T-cell (primary cell): ENCODE measurements around the gene SH3TC2. TPM values are rescaled to one million over a fixed set of nuclear protein-coding genes. Genes with fewer than 3 reads are reported as not detected.

ENCODE experiments used
- ATAC-seq, 4 experiments: fragments of 200-7000 bp in 3 of 4; fragments of 150-1000 bp in 1 of 4; cut with Tn5 transposase; replicated peaks in 1 of 4; 1 replicate in 3 of 4; 2 replicates in 1 of 4; pipeline ENCODE4 v1.10.0; 2021; ENCODE audit warnings: moderate library complexity in 3 of 4, mild to moderate bottlenecking in 2 of 4, moderate number of reproducible peaks in 1 of 4
- CTCF ChIA-PET, 2 donors: fragments of 300-600 bp; sonication (Branson Sonifier 250); formaldehyde crosslinking; loops; one replicate each; lab custom pipeline; 2022; ENCODE audit warnings: antibody characterized with exemption in 2 of 2; lab: Charles Lee
- POLR2A ChIA-PET, 2 donors: fragments of 300-600 bp; sonication (Branson Sonifier 250); formaldehyde crosslinking; loops; one replicate each; lab custom pipeline; 2022; ENCODE audit warnings: antibody characterized with exemption in 2 of 2; lab: Charles Lee
- DNase-seq, 35 experiments: peaks; one replicate each; pipeline versions ENCODE4 v3.0.0 to v3.0.0-alpha.2; 2013 to 2023
- H3K27ac ChIP-seq: one replicate; pipeline ENCODE4 v1.5.1; 2013; ENCODE audit warnings: low read length
- H3K27me3 ChIP-seq, 2 experiments: replicated peaks in 1 of 2; 1 replicate in 1 of 2; 2 replicates in 1 of 2; pipeline versions ENCODE4 v1.6.1 to v1.7.0; 2013; ENCODE audit warnings: low read length in 1 of 2, mixed read lengths in 1 of 2; ENCODE audit not compliant: control insufficient read depth in 2 of 2, insufficient read depth in 2 of 2; ENCODE audit errors: extremely low read depth in 1 of 2
- H3K36me3 ChIP-seq, 2 donors: 1 replicate in 1 of 2; 2 replicates in 1 of 2; pipeline versions ENCODE4 v1.6.1 to v1.7.0; 2013; ENCODE audit warnings: low read length in 1 of 2; ENCODE audit not compliant: control insufficient read depth in 2 of 2, insufficient read depth in 1 of 2; ENCODE audit errors: extremely low read depth in 1 of 2
- H3K4me1 ChIP-seq, 2 experiments: 1 replicate in 1 of 2; 2 replicates in 1 of 2; pipeline versions ENCODE4 v1.6.1 to v1.7.0; 2013; ENCODE audit warnings: low read length in 2 of 2, mixed read lengths in 1 of 2; ENCODE audit not compliant: insufficient read depth in 2 of 2, control insufficient read depth in 1 of 2; ENCODE audit errors: extremely low read depth in 1 of 2
- H3K4me3 ChIP-seq, 2 donors: 1 replicate in 1 of 2; 2 replicates in 1 of 2; pipeline versions ENCODE4 v1.5.1 to v1.7.0; 2013; ENCODE audit warnings: mild to moderate bottlenecking in 2 of 2, low read length in 1 of 2, moderate library complexity in 1 of 2; ENCODE audit not compliant: control insufficient read depth in 1 of 2; ENCODE audit errors: extremely low read depth in 1 of 2
- H3K9me3 ChIP-seq: 2 replicates; pipeline ENCODE4 v1.7.0; 2013
- H3K27ac Mint-ChIP-seq, 2 donors: one replicate each; pipeline ENCODE4 v1.8.0; 2020 to 2021; ENCODE audit warnings: mild to moderate bottlenecking in 2 of 2, mixed read lengths in 2 of 2
- H3K27me3 Mint-ChIP-seq, 2 donors: one replicate each; pipeline ENCODE4 v1.8.0; 2021 to 2022; ENCODE audit warnings: mixed read lengths in 2 of 2
- H3K36me3 Mint-ChIP-seq: one replicate; pipeline ENCODE4 v1.8.0; 2021; ENCODE audit warnings: mixed read lengths
- H3K4me1 Mint-ChIP-seq, 3 donors: one replicate each; pipeline ENCODE4 v1.8.0; 2020 to 2022; ENCODE audit warnings: mixed read lengths in 3 of 3, mild to moderate bottlenecking in 1 of 3
- H3K4me3 Mint-ChIP-seq, 3 donors: one replicate each; pipeline ENCODE4 v1.8.0; 2020 to 2022; ENCODE audit warnings: mild to moderate bottlenecking in 3 of 3, mixed read lengths in 3 of 3, moderate library complexity in 3 of 3
- H3K9me3 Mint-ChIP-seq, 3 donors: one replicate each; pipeline ENCODE4 v1.8.0; 2020 to 2022; ENCODE audit warnings: mixed read lengths in 3 of 3
- WGBS: methylation state at CpG from one replicate; pipeline ENCODE4 v1.1.5; 2013; ENCODE audit warnings: missing lambda C conversion rate; ENCODE audit not compliant: insufficient coverage; 5-methylcytosine and 5-hydroxymethylcytosine counted together
- total RNA-seq, 35 experiments: library from RNA in 6 of 35; stranded (reverse) in 6 of 35; fragments of 120-200 nt in 1 of 35; gene quantifications; one replicate each; pipeline versions ENCODE4 v1.2.1 to v1.2.4 and lab custom pipeline; 2013 to 2026

Gene SH3TC2
- total RNA-seq, 5 donors from 2014 or later (not counting 1 experiment from before 2014, with no cell fraction given), result not detected

DNA sequence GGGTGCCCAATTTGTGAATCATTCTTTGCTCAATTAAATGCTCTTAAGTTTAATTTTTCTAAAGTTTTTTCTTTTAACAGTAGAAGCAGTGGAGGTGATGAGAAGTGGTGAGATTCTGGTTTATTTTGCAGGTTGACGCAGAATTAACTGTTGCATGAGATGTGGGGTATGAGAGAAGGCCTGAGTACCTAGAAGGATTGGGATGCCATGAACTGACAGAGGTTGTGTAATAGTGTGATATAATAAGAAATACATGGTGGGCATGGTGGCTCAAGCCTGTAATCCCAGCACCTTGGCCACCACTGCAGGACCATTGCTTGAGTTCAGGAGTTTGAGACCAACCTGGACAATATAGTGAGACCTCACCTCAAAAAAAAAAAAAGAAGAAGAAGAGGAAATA lies 8.4 kb upstream of the SH3TC2 start:
- no peaks in the 10 kb centered on the region for H3K36me3 ChIP-seq
- no peaks in the 10 kb centered on the region for H3K9me3 ChIP-seq
- Mint-ChIP-seq H3K36me3 (no peaks in the 10 kb centered on the region), H3K27ac (no peak overlapping the region), H3K4me1 (no peaks in the 10 kb centered on the region), H3K27me3 (peaks cover 20 to 21% of the 10 kb centered on the region in 2 donors), H3K9me3 (peaks cover 4 to 18% (median 16%) of the 10 kb centered on the region in 3 donors), H3K4me3 (no peak overlapping the region)
- H3K4me3 ChIP-seq, result no peak overlapping the region
- DNase-seq, result no peak
- H3K27me3 ChIP-seq, result peaks cover 0 to 11% of the 10 kb centered on the region in 2 experiments
- no peak overlapping the region for H3K27ac ChIP-seq
- CTCF ChIA-PET, result no interaction called here
- ATAC-seq, result no peak
- POLR2A ChIA-PET, result no interaction called here
- no CpG with 5 or more reads among the region's 1 CpG for WGBS
- H3K4me1 ChIP-seq, result no peaks in the 10 kb centered on the region

DNA sequence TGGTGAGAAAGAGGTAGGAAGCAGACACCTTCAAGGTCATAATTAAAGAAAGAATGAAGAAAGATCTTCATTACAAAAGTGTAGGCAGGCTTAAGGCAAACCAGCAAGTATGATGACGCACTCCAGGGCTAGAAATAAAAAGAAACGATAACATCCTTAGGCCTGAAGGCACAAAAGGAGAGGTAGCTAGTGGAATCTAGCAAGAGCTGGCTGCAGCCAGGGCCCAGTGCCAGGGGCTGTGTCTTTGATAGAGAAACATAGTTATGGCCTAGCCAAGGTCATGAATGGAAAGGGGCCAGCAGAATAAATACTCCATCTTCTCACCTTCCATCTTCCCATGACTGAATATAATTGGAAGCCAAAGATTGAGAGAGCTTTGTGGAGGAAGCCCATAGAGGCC lies 6.8 kb upstream of the SH3TC2 start:
- DNase-seq (no peak), ATAC-seq (no peak)
- CTCF ChIA-PET, result interaction anchor here in 1 of 2 donors (0.7 kb wide), 1 partner anchor 16 kb away, joined by 3 read pairs; no protein-coding TSS in a partner anchor
- POLR2A ChIA-PET, result no interaction called here
- Mint-ChIP-seq H3K27me3 (peaks cover 18% of the 10 kb centered on the region in 2 donors), H3K4me1 (no peaks in the 10 kb centered on the region), H3K36me3 (no peaks in the 10 kb centered on the region), H3K4me3 (no peak overlapping the region), H3K27ac (no peak overlapping the region), H3K9me3 (peaks cover 4 to 12% (median 10%) of the 10 kb centered on the region in 3 donors)
- Histone ChIP-seq H3K36me3 (no peaks in the 10 kb centered on the region), H3K4me1 (no peaks in the 10 kb centered on the region), H3K4me3 (no peak overlapping the region), H3K27ac (no peak overlapping the region), H3K27me3 (peaks cover 0 to 5% of the 10 kb centered on the region in 2 experiments), H3K9me3 (no peaks in the 10 kb centered on the region)
- 87% methylated on average over 2 of the region's 2 CpGs for WGBS

DNA sequence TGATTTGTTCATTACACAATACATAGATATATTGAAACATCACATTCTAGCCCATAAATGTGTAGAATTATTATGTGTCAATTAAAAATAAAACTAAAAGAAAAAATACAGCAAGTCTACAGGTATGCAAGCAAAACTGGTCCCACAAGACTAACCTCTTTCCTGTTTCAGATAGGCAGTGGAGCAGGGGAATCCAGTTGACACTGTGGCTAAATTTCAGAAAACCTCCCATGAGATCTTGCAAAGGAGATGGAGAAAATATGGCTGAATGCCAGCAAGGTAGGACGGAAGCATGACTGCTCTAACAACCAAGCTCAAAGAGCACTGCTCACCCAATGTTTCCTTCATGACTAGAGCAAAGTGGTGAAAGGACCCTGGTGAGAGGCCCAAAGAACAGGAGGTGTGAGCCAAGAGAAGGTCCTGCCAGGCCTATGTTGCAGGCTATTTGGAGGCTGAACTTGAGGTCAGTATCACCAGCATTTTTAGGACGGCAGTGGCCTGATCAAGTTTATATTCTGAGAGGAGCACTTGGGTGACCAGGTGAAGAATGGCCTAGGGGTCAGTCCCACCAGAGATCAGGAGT lies 1.1 kb upstream of the SH3TC2 start:
- Histone ChIP-seq H3K27ac (no peak overlapping the region), H3K4me3 (no peak overlapping the region), H3K36me3 (no peaks in the 10 kb centered on the region), H3K9me3 (no peaks in the 10 kb centered on the region), H3K27me3 (peaks cover 0 to 4% of the 10 kb centered on the region in 2 experiments), H3K4me1 (no peaks in the 10 kb centered on the region)
- Mint-ChIP-seq H3K36me3 (no peaks in the 10 kb centered on the region), H3K9me3 (peaks cover 4 to 12% (median 6%) of the 10 kb centered on the region in 3 donors), H3K4me3 (no peak overlapping the region), H3K27me3 (peaks cover 3 to 9% of the 10 kb centered on the region in 2 donors), H3K27ac (no peak overlapping the region), H3K4me1 (no peaks in the 10 kb centered on the region)
- WGBS, result no CpG with 5 or more reads among the region's 2 CpGs
- POLR2A ChIA-PET, result no interaction called here
- CTCF ChIA-PET, result no interaction called here
- DNase-seq, result no peak
- ATAC-seq, result no peak

DNA sequence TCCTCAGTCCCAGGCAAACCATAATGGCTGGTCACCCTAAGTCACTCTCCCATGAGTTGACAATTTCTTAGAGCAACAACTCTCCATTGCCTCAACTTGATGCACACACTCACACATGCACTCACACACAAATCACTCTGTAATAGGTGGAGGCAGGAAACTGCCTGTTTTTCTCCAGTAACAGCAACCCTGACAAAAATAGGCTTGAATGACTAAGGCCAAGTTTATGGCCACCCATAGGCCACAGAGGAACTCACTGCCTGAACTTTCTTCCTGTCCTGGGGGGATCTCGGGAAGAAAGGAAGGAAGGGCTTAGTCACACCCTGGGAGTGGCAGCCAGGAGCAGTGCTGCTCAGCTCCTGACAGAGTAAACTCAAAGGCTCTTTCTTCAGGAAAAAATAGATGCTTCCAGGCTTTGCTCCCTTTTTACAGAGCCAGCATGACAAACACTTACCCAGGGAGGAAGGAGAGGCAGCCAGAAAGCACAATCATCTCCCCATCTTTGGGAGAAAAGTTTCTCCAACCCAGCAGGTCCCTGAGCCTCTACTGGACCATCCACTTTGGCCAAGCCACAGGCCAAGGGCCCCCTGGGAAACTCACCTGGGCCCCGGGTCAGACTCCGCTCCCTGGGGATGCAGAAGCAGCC lies 368 bp downstream of the SH3TC2 start:
- POLR2A ChIA-PET, result no interaction called here
- no peak overlapping the region for H3K4me3 Mint-ChIP-seq

DNA sequence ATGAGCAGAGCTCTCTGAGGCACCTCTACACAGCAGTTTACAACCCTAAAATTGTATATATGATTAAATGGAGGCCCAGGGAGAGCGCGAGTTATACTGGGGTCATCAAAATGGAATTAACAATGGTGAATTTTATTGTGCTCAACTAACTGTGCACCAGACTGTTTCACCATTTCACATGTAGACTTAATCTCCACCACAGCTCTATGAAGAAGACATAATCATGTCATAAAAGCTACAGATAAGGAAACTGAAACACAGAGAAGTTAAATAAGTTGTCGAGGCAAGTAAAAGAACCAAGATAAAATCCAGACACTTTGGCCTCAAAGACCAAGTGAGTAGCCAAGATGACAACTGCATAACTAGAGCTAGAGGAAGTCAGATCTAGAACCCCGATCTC lies 1.5 kb downstream of the SH3TC2 start:
- no peak overlapping the region for H3K4me3 ChIP-seq
- H3K4me1 ChIP-seq, result no peaks in the 10 kb centered on the region
- no peaks in the 10 kb centered on the region for H3K9me3 ChIP-seq
- Mint-ChIP-seq H3K9me3 (peaks cover 4 to 9% (median 7%) of the 10 kb centered on the region in 3 donors), H3K36me3 (no peaks in the 10 kb centered on the region), H3K27ac (no peak overlapping the region), H3K4me3 (no peak overlapping the region), H3K4me1 (no peaks in the 10 kb centered on the region), H3K27me3 (peaks cover 8 to 15% of the 10 kb centered on the region in 2 donors)
- ATAC-seq (no peak), DNase-seq (no peak)
- ChIA-PET POLR2A (no interaction called here), CTCF (no interaction called here)
- H3K27ac ChIP-seq, result no peak overlapping the region
- no peaks in the 10 kb centered on the region for H3K36me3 ChIP-seq
- H3K27me3 ChIP-seq, result peaks cover 0 to 4% of the 10 kb centered on the region in 2 experiments
- WGBS, result 92% methylated on average over 2 of the region's 4 CpGs

More for the DNA sequence above, 368 bp downstream of the SH3TC2 start:
- DNase-seq (no peak), ATAC-seq (no peak)
- no peaks in the 10 kb centered on the region for H3K9me3 ChIP-seq
- 63% methylated on average over 3 of the region's 3 CpGs for WGBS
- Mint-ChIP-seq H3K27ac (no peak overlapping the region), H3K9me3 (peaks cover 10 to 21% (median 10%) of the 10 kb centered on the region in 3 donors), H3K36me3 (no peaks in the 10 kb centered on the region), H3K27me3 (peaks cover 8 to 15% of the 10 kb centered on the region in 2 donors), H3K4me1 (no peaks in the 10 kb centered on the region)
- H3K36me3 ChIP-seq, result no peaks in the 10 kb centered on the region
- CTCF ChIA-PET, result no interaction called here
- H3K27ac ChIP-seq, result no peak overlapping the region
- peaks cover 0 to 4% of the 10 kb centered on the region in 2 experiments for H3K27me3 ChIP-seq
- no peaks in the 10 kb centered on the region for H3K4me1 ChIP-seq
- no peak overlapping the region for H3K4me3 ChIP-seq

DNA sequence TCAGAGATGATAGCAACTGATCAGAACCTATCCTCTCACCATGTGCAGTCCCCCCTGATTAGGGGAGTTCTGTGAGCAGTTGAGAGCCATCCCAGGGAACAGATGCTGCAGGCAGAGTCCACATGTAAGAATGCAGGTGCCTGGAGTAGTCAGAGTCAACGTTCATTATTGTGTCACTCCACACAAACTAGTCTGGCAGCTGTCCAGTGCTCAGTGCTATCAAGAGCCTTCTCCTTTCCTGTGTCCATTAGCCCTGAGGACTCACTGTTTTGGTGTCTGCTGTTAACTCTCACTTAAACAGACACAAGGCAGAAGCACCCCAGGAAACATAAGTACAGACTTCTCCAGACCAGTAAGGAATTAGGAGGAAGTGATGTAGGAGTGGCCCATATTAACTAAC lies 2.5 kb downstream of the SH3TC2 start:
- no peaks in the 10 kb centered on the region for H3K4me1 ChIP-seq
- peaks cover 0 to 4% of the 10 kb centered on the region in 2 experiments for H3K27me3 ChIP-seq
- ATAC-seq (no peak), DNase-seq (no peak)
- Mint-ChIP-seq H3K27ac (no peak overlapping the region), H3K4me3 (no peak overlapping the region), H3K27me3 (peaks cover 8 to 18% of the 10 kb centered on the region in 2 donors), H3K4me1 (no peaks in the 10 kb centered on the region), H3K36me3 (no peaks in the 10 kb centered on the region), H3K9me3 (peaks cover 4 to 8% (median 7%) of the 10 kb centered on the region in 3 donors)
- ChIA-PET CTCF (no interaction called here), POLR2A (no interaction called here)
- no peaks in the 10 kb centered on the region for H3K9me3 ChIP-seq
- H3K36me3 ChIP-seq, result no peaks in the 10 kb centered on the region
- no peak overlapping the region for H3K4me3 ChIP-seq
- no CpG with 5 or more reads among the region's 1 CpG for WGBS
- no peak overlapping the region for H3K27ac ChIP-seq
